Calu3 (cell line): ENCODE data around the gene TGFA. TPM values are rescaled to one million over a fixed set of nuclear protein-coding genes. Genes with fewer than 3 reads are reported as not detected.
A peak's percentile ranks its signal among the peaks of the same experiment; 100 is the strongest.

ENCODE experiments used
- BruUV-seq: library from RNA; stranded (reverse); fragments of 400-500 nt; replicated peaks from 2 replicates; lab custom pipeline; 2021; lab: Mats Ljungman, UMichigan
- CTCF ChIA-PET: fragments of 300-600 bp; sonication (Branson Sonifier 250); formaldehyde crosslinking; loops from one replicate; lab custom pipeline; 2022; ENCODE audit warnings: antibody characterized with exemption; lab: Charles Lee
- DNase-seq: peaks from one replicate; pipeline ENCODE4 v3.0.0; 2022
- H3K27ac Mint-ChIP-seq: one replicate; pipeline ENCODE4 v1.8.0; 2022; ENCODE audit warnings: mixed read lengths; ENCODE audit not compliant: unreplicated experiment
- H3K27me3 Mint-ChIP-seq: one replicate; pipeline ENCODE4 v1.8.0; 2022; ENCODE audit warnings: mixed read lengths; ENCODE audit not compliant: unreplicated experiment
- H3K36me3 Mint-ChIP-seq: one replicate; pipeline ENCODE4 v1.8.0; 2022; ENCODE audit warnings: mild to moderate bottlenecking, moderate library complexity, mixed read lengths; ENCODE audit not compliant: insufficient read depth, unreplicated experiment
- H3K4me1 Mint-ChIP-seq: one replicate; pipeline ENCODE4 v1.8.0; 2022; ENCODE audit warnings: mild to moderate bottlenecking, low read depth, mixed read lengths; ENCODE audit not compliant: unreplicated experiment
- H3K4me3 Mint-ChIP-seq: one replicate; pipeline ENCODE4 v1.8.0; 2022; ENCODE audit warnings: mild to moderate bottlenecking, low read depth, moderate library complexity, mixed read lengths; ENCODE audit not compliant: unreplicated experiment
- H3K9me3 Mint-ChIP-seq: one replicate; pipeline ENCODE4 v1.8.0; 2022; ENCODE audit warnings: low read depth, mixed read lengths; ENCODE audit not compliant: unreplicated experiment
- intact Hi-C: fragments of 100-400 bp; cut with micrococcal nuclease; formaldehyde crosslinking; loops from one replicate; pipeline ENCODE4 v1.10.0; 2022; ENCODE audit not compliant: unreplicated experiment
- total RNA-seq: library from RNA; stranded (reverse); gene quantifications from 2 replicates; pipeline ENCODE4 v1.2.3, GENCODE V29; 2022
- TF ChIP-seq, protein P1 (sequence below): fragments of 200-600 bp; IDR thresholded peaks from one replicate; pipeline ENCODE4 v1.8.0; 2022; ENCODE audit warnings: antibody characterized with exemption; ENCODE audit not compliant: unreplicated experiment

Gene TGFA
- total RNA-seq, 1 experiment from 2014 or later = 80.0 TPM

DNA sequence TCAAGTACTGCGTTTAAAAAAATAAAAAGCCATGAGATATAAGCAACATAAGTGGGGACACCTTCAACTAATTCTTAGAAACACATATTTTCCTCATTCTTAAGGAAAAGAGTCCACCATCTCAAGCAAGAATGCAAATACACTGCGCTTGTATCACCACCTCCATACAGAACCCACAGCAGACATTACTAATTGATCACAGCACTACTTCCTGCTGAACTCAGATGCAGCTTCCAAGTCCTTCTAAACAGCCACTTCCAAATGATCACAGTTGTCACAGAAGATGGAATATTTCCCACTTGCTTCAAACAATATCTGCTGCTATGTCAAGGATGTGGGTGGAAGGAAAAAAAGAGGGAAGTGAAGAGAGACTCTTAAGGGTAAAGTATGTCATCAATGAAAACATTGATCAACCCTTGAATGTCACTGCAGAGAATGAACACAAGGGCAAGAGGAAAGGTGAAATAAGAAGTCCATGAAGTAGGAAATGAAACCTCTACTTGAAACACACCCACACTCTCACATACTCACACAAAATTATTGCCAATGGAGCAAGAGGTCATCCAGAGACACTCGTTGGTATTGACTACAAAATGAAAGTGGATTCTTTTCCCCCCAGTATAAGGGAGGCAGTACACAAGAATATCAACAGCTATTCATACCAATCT, 22.1 kb downstream of the TGFA start:
- TF ChIP-seq, protein P1, sequence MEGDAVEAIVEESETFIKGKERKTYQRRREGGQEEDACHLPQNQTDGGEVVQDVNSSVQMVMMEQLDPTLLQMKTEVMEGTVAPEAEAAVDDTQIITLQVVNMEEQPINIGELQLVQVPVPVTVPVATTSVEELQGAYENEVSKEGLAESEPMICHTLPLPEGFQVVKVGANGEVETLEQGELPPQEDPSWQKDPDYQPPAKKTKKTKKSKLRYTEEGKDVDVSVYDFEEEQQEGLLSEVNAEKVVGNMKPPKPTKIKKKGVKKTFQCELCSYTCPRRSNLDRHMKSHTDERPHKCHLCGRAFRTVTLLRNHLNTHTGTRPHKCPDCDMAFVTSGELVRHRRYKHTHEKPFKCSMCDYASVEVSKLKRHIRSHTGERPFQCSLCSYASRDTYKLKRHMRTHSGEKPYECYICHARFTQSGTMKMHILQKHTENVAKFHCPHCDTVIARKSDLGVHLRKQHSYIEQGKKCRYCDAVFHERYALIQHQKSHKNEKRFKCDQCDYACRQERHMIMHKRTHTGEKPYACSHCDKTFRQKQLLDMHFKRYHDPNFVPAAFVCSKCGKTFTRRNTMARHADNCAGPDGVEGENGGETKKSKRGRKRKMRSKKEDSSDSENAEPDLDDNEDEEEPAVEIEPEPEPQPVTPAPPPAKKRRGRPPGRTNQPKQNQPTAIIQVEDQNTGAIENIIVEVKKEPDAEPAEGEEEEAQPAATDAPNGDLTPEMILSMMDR = no peak
- Mint-ChIP-seq H3K4me3 (peak overlapping the region; percentile 35), H3K36me3 (peaks cover 10% of the 10 kb centered on the region), H3K9me3 (peaks cover 6% of the 10 kb centered on the region), H3K27me3 (no peaks in the 10 kb centered on the region), H3K27ac (peak overlapping the region; percentile 56), H3K4me1 (peaks cover 96% of the 10 kb centered on the region)
- no peak for DNase-seq
- CTCF ChIA-PET = no interaction called here
- no TSS peak for BruUV-seq
- intact Hi-C loops = no loop called here

DNA sequence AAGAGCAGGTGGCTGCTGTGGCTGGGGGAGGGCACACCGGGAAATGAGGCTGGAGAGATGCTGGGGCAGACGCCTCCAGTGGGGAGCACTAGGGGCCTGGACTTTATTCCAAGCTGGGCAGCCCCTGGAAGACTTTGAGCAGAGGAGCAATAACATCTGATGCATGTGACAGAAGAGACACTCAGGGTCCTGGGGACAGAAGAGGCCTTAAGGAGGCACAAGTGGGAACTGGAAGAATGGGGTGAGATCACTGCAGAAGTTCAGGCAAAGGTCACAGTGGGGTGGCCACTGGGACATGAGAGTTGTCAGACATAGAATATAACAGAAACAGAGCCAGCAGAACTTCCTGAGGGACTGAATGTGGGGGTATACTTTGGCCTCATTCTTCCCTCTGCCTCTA, 24.0 kb downstream of the TGFA start:
- H3K36me3 Mint-ChIP-seq = peaks cover 18% of the 10 kb centered on the region
- intact Hi-C loops = no loop called here
- peak overlapping the region; percentile 81 for H3K27ac Mint-ChIP-seq
- no peaks in the 10 kb centered on the region for H3K9me3 Mint-ChIP-seq
- no peaks in the 10 kb centered on the region for H3K27me3 Mint-ChIP-seq
- peak overlapping the region; percentile 19 for H3K4me3 Mint-ChIP-seq
- H3K4me1 Mint-ChIP-seq = peaks cover 95% of the 10 kb centered on the region
- no TSS peak for BruUV-seq
- CTCF ChIA-PET = no interaction called here
- DNase-seq = no peak
- TF ChIP-seq, protein P1 = no peak

DNA sequence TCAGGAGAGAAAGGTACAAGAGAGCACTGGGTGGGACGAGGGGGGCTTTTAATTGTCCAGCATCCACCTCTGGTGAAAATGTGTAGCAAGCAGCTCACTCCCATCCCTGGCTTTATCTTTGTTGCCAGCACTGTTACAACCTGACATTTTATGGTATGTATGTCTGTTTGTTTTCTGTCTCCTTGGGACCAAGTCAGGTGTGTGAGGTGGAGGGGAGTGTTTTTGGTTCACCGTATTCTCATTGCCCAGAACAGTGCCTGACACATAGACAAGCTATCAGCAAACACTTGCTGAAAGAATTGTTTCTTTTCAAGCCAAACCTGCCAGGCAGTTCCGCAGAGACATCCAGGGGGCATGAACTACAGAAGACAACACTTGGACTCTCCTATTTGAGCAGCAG, 24.7 kb downstream of the TGFA start:
- Mint-ChIP-seq H3K4me1 (peaks cover 95% of the 10 kb centered on the region), H3K4me3 (peak overlapping the region; percentile 19), H3K36me3 (peaks cover 25% of the 10 kb centered on the region), H3K27me3 (no peaks in the 10 kb centered on the region), H3K27ac (peak overlapping the region; percentile 81), H3K9me3 (no peaks in the 10 kb centered on the region)
- CTCF ChIA-PET = interaction anchor here (0.6 to 1.0 kb wide), 2 partner anchors 8 to 35 kb away, joined by 3 read pairs; no protein-coding TSS in a partner anchor
- TF ChIP-seq, protein P1 = no peak
- intact Hi-C loops = no loop called here
- no peak for DNase-seq
- no TSS peak for BruUV-seq

DNA sequence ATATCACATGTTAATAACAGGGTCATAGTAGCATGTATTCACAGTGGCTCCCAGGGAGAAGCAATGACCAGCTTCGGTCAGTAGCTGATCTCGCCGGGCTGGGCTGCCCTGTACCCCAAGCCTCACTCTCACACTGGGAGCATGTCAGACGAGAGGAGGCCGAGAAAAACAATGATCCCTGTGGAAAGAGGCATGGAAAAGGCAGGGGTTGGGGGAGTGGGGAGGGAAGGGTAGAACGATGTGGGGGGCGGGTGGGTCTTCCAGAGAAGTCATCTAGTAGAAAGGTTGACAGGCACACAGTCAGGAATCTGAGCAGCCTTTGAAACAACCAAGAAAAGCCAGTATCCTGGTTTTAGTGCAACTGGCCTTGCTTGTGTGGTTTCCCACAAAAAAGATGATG, 25.4 kb downstream of the TGFA start:
- no peaks in the 10 kb centered on the region for H3K27me3 Mint-ChIP-seq
- H3K36me3 Mint-ChIP-seq = peaks cover 29% of the 10 kb centered on the region
- no peak overlapping the region for H3K4me3 Mint-ChIP-seq
- H3K9me3 Mint-ChIP-seq = no peaks in the 10 kb centered on the region
- intact Hi-C loops = no loop called here
- CTCF ChIA-PET = interaction anchor here (1.0 to 1.3 kb wide), 2 partner anchors 9 to 23 kb away, joined by 3 to 4 read pairs; no protein-coding TSS in a partner anchor
- H3K27ac Mint-ChIP-seq = peak overlapping the region; percentile 81
- TF ChIP-seq, protein P1 = no peak
- peaks cover 95% of the 10 kb centered on the region for H3K4me1 Mint-ChIP-seq
- BruUV-seq = no TSS peak
- DNase-seq = no peak
